Measurements from ENCODE around the gene TP53TG3.
"Not testable (repeated sequence)": the region's sequence is repeated elsewhere in the genome, so short reads cannot be mapped to it uniquely, and the experiment has no call there.

The TP53TG3 gene, protein sequence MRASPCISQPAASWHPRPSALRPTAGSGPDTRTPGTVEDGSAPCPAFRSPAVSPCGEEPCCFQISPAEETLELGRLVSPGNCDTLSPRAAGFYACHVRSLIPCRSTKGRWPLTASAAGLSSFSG

DNA sequence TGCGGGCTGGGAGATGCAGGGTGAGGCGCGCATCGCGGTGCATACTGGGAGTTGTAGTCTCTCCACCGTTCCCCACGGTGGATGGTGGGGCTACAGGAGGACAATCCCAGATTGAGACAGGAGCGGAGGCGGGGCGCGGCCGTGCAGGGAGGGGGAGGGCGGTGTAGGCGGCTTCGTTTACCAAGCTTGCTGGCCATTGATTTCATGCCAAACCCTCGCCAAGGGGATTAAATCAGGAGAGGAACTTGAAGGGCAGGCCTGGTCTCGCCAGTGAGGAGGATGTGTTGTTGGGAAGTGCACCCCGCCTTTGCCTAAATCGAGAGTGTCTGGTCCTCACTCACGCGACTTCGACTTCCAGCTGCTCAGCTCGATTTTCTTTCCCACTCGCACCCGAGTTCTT, at the start of gene TP53TG3:
TSS of gene TP53TG3 (minus strand) at position 101 of the 400 bp plus-strand sequence. CDS start at position 33, 68 bp downstream.
- DNase-seq, result not testable (repeated sequence)

DNA sequence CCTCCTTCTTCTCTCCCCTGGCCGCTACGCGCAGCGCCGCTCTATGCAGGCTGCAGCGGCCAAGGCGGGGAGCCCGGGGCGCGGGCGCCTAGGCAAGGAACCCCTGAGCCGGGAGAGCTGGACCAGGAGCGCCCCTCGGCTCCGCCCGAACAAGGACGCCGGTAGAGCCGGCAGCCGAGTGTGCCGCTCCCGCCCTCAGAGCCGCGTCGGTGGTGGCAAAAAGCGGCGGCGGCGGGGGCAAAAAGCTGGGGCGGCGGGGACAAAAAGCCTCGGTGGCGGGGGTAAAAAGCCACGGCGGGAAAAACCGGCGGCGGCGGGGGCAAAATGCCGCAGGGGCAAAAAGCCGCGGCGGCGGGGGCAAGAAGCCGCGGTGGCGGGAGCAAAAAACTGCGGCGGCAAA, 25.1 kb downstream of the TP53TG3 start:
- DNase-seq, result not testable (repeated sequence)

DNA sequence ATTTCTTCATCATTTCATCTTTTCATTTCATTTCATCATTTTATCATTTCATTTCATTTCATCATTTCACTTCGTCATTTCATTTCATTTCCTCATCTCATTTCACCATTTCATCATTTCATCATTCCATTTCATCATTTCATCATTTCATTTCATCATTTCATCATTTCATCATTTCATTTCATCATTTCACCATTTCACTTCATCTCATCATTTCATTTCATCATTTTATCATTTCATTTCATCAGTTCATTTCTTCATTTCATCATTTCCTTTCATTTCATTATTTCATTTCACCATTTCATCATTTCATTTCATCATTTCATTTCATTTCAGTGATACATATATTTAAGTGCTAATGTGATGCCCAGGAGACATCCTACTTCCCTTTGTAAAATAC, 28.4 kb downstream of the TP53TG3 start:
- not testable (repeated sequence) for DNase-seq

DNA sequence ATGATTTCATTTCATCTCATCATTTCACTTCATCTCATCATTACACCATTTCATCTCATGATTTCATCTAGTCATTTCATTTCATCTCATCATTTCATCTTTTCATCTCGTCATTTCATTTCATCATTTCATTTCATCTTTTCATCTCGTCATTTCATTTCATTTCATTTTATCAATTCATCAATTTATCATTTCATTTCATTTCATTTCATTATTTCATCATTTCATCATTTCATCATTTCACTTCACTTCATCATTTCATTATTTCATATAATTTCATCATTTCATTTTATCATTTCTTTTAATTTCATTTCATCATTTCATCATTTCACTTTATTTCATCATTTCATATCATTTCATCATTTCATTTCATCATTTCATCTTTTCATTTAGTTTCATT, 29.2 kb downstream of the TP53TG3 start:
- not testable (repeated sequence) for DNase-seq

DNA sequence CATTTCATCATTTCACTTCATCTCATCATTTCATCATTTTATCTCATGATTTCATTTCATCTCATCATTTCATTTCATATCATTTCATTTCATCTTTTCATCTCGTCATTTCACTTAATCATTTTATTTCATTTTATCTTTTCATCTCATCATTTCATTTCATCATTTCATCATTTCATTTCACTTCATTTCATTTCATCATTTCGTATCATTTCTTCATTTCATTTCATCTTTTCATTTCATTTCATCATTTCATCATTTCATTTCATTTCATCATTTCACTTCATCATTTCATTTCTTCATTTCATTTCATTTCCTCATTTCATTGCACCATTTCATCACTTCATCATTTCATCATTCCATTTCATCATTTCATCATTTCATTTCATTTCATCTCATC, 29.8 kb downstream of the TP53TG3 start:
- DNase-seq, result not testable (repeated sequence)

DNA sequence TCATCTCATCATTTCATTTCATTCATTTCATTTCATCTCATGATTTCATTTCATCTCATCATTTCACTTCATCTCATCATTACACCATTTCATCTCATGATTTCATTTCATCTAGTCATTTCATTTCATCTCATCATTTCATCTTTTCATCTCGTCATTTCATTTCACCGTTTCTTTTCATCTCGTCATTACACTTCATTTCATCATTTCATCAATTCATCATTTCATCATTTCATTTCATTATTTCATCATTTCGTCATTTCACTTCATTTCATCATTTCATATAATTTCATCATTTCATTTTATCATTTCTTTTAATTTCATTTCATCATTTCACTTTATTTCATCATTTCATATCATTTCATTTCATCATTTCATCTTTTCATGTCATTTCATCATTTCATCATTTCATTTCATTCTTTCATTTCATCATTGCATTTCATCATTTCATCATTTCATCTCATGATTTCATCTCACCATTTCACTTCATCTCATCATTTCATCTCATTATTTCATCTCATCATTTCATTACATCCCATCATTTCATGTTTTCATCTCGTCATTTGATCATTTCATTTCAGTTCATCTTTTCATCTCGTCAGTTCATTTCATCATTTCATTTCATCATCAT, 30.6 kb downstream of the TP53TG3 start:
- DNase-seq, result not testable (repeated sequence)

DNA sequence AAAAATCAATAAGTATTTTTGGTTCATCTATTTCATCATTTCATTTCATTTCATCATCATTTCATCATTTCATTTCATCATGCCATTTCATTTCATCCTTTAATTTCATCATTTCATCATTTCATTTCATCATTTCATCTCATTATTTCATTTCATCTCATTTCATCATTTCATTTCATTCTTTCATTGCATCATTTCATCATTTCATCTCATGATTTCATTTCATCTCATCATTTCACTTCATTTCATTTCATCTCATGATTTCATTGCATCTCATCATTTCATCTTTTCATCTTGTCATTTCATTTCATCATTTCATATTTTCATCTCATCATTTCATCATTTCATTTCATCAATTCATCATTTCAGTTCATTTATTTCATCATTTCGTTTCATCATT, 31.2 kb downstream of the TP53TG3 start:
- not testable (repeated sequence) for DNase-seq

DNA sequence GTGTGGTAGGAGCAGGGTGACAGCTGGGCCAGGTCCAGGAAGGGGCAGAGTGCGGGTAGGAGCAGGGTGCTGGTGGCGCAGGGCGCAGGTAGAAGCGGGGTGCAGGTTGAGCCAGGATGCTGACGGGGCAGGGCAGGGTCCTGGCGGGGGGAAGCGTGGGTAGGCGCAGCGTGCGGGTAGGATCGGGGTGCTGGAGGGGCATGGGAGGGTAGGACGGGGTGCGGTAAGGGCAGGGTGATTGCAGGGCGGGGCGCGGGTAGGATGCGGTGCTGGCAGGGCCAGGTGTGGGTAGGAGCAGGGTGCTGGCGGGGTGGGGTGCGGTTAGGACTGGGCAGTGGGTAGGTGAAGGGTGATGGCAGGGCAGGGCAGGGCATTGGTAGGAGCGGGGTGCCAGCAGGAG, 38.4 kb downstream of the TP53TG3 start:
- DNase-seq, result not testable (repeated sequence)

DNA sequence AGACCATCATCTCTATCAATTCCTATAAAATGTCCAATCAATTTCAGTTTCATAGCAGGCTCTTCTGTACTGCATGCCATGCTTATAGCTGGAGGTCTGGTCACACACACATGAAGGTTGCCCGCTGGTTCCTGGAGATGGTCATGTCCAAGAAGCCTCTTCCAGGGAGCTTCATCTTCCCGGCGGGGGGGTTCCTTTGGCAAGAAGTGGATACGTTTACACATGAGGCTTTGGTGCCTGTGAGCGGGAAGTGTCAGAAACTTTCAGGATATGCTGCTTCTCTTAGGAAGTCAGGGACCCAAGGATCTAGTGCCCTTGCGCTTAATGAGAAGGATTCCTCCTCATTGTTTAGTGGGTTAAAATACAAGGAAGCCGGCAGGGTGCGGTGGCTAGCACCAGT, 43.9 kb downstream of the TP53TG3 start:
- not testable (repeated sequence) for DNase-seq

All from stimulated activated CD4-positive, alpha-beta T cell treated with anti-CD3 and anti-CD28 coated beads, Interleukin-2, amount 100 ng/mL, for 24 hours (primary cell).